Testis (tissue), 3 donors: ENCODE measurements around the gene RIMBP2. TPM values are rescaled to one million over a fixed set of nuclear protein-coding genes. Genes with fewer than 3 reads are reported as not detected.

Experiments
- DNase-seq: peaks from one replicate; pipeline ENCODE4 v3.0.0-alpha.2; 2019
- H3K27ac ChIP-seq, 2 donors: fragments of 200-600 bp; sonication (generic); one replicate each; pipeline ENCODE4 v1.5.1; 2019
- H3K27me3 ChIP-seq: fragments of 200-600 bp; sonication (generic); one replicate; pipeline ENCODE4 v1.5.1; 2019
- H3K36me3 ChIP-seq: fragments of 200-600 bp; sonication (generic); one replicate; pipeline ENCODE4 v1.5.1; 2017; ENCODE audit warnings: low read depth; ENCODE audit errors: missing control alignments
- H3K4me1 ChIP-seq: fragments of 200-600 bp; sonication (generic); one replicate; pipeline ENCODE4 v1.5.1; 2019
- H3K4me3 ChIP-seq, 2 donors: fragments of 200-600 bp; sonication (generic); one replicate each; pipeline ENCODE4 v1.5.1; 2017 to 2019
- H3K9me3 ChIP-seq: fragments of 200-600 bp; sonication (generic); one replicate; pipeline ENCODE4 v1.5.1; 2017
- CTCF ChIP-seq, 3 experiments: fragments of 450-650 bp in 2 of 3; fragments of 200-600 bp in 1 of 3; sonication (generic) in 1 of 3; IDR thresholded peaks; one replicate each; pipeline ENCODE4 v1.5.1; 2016 to 2019; ENCODE audit warnings: antibody characterized with exemption in 3 of 3, mild to moderate bottlenecking in 2 of 3, moderate library complexity in 1 of 3
- POLR2A ChIP-seq: fragments of 450-650 bp; IDR thresholded peaks from one replicate; pipeline ENCODE4 v1.6.1; 2017; ENCODE audit warnings: antibody characterized with exemption, mild to moderate bottlenecking, moderate library complexity
- WGBS, 2 donors: methylation state at CpG; one replicate each; pipeline ENCODE4 v1.1.5; 2018; 5-methylcytosine and 5-hydroxymethylcytosine counted together
- intact Hi-C: fragments of 100-400 bp; cut with DNase I; formaldehyde crosslinking; loops from one replicate; pipeline ENCODE4 v1.15.1; 2023; ENCODE audit warnings: low total_unique reads
- polyA plus RNA-seq: library from polyadenylated mRNA; stranded (reverse); fragments of 350-450 nt; fragmentation: Illumina TruSeq; extraction: RNeasy Lipid Tissue Mini Kit (QIAGEN cat#74804); gene quantifications from one replicate; pipeline ENCODE4 v1.2.3, GENCODE V29; 2014; ENCODE audit warnings: low read depth, low replicate concordance; ENCODE audit not compliant: insufficient read depth
- total RNA-seq, 2 donors: library from RNA; depleted of rRNA; stranded (reverse); fragments of >200 nt; gene quantifications; one replicate each; pipeline ENCODE4 v1.2.3, GENCODE V29; 2016

Gene RIMBP2
- total and polyA plus RNA-seq, 3 donors from 2014 or later, result 8.0 to 10.0 (median 8.7) TPM

GRCh38 chr12:130563323-130563722, 152.8 kb downstream of the RIMBP2 start:
- Histone ChIP-seq H3K4me1 (no peaks in the 10 kb centered on the region), H3K36me3 (no peaks in the 10 kb centered on the region), H3K4me3 (no peak overlapping the region), H3K27me3 (no peaks in the 10 kb centered on the region), H3K9me3 (no peaks in the 10 kb centered on the region), H3K27ac (no peak overlapping the region)
- intact Hi-C loops, result no loop called here
- TF ChIP-seq POLR2A (no peak), CTCF (IDR thresholded peaks at IDR 0.05) (no peak)
- no peak for DNase-seq
- WGBS, 2 donors, result 73 to 93% methylated on average over 2 of the region's 2 CpGs

- Histone ChIP-seq H3K27me3 (no peaks in the 10 kb centered on the region), H3K27ac (no peak overlapping the region), H3K9me3 (no peaks in the 10 kb centered on the region), H3K4me3 (no peak overlapping the region), H3K36me3 (no peaks in the 10 kb centered on the region), H3K4me1 (no peaks in the 10 kb centered on the region)
- intact Hi-C loops, result no loop called here
- no peak for DNase-seq
- TF ChIP-seq POLR2A (no peak), CTCF (IDR thresholded peaks at IDR 0.05) (no peak)
- WGBS, 2 donors, result 70 to 72% methylated on average over 5 of the region's 5 CpGs
Observed at GRCh38 chr12:130562716-130563115, 153.4 kb downstream of the RIMBP2 start.

- Histone ChIP-seq H3K36me3 (no peaks in the 10 kb centered on the region), H3K27ac (no peak overlapping the region), H3K9me3 (no peaks in the 10 kb centered on the region), H3K4me1 (no peaks in the 10 kb centered on the region), H3K27me3 (no peaks in the 10 kb centered on the region), H3K4me3 (no peak overlapping the region)
- TF ChIP-seq POLR2A (no peak), CTCF (IDR thresholded peaks at IDR 0.05) (no peak)
- intact Hi-C loops, result no loop called here
- WGBS, 2 donors, result 87 to 89% methylated on average over 11 of the region's 11 CpGs
- DNase-seq, result no peak
Observed at GRCh38 chr12:130560321-130560720, 155.8 kb downstream of the RIMBP2 start.

GRCh38 chr12:130559806-130560205, 156.3 kb downstream of the RIMBP2 start:
- H3K4me3 ChIP-seq, result no peak overlapping the region
- H3K4me1 ChIP-seq, result no peaks in the 10 kb centered on the region
- intact Hi-C loops, result no loop called here
- no peaks in the 10 kb centered on the region for H3K36me3 ChIP-seq
- H3K9me3 ChIP-seq, result no peaks in the 10 kb centered on the region
- no peak overlapping the region for H3K27ac ChIP-seq
- no peaks in the 10 kb centered on the region for H3K27me3 ChIP-seq
- TF ChIP-seq POLR2A (no peak), CTCF (IDR thresholded peaks at IDR 0.05) (no peak)
- 84 to 85% methylated on average over 7 of the region's 7 CpGs for WGBS, 2 donors
- DNase-seq, result no peak

GRCh38 chr12:130557886-130558765, 158.0 kb downstream of the RIMBP2 start:
- 81 to 83% methylated on average over 16 of the region's 16 CpGs for WGBS, 2 donors
- intact Hi-C loops, result no loop called here

More at GRCh38 chr12:130557886-130558765, 158.0 kb downstream of the RIMBP2 start:
- H3K9me3 ChIP-seq, result no peaks in the 10 kb centered on the region
- TF ChIP-seq POLR2A (no peak), CTCF (IDR thresholded peaks at IDR 0.05) (no peak)
- no peaks in the 10 kb centered on the region for H3K4me1 ChIP-seq
- DNase-seq, result no peak
- H3K27ac ChIP-seq, result no peak overlapping the region
- H3K4me3 ChIP-seq, result no peak overlapping the region
- H3K36me3 ChIP-seq, result no peaks in the 10 kb centered on the region
- H3K27me3 ChIP-seq, result no peaks in the 10 kb centered on the region
